Mucosa of rectum (tissue), 2 donors: ENCODE data around the gene HS3ST3A1.

Experiments used
- H3K27ac ChIP-seq, 2 donors: one replicate each; pipeline ENCODE4 v1.7.0; 2013; ENCODE audit warnings: inconsistent platforms in 2 of 2, low read depth in 2 of 2, low read length in 2 of 2
- H3K27me3 ChIP-seq, 2 donors: one replicate each; pipeline ENCODE4 v1.7.0; 2013; ENCODE audit warnings: low read length in 2 of 2; ENCODE audit not compliant: control insufficient read depth in 2 of 2, insufficient read depth in 2 of 2
- H3K36me3 ChIP-seq, 2 donors: one replicate each; pipeline ENCODE4 v1.7.0; 2013; ENCODE audit warnings: low read length in 2 of 2; ENCODE audit not compliant: control insufficient read depth in 2 of 2, insufficient read depth in 2 of 2
- H3K4me1 ChIP-seq, 2 donors: one replicate each; pipeline ENCODE4 v1.7.0; 2013; ENCODE audit warnings: low read length in 2 of 2, mild to moderate bottlenecking in 1 of 2; ENCODE audit not compliant: control insufficient read depth in 2 of 2, insufficient read depth in 2 of 2
- H3K4me3 ChIP-seq, 2 donors: one replicate each; pipeline ENCODE4 v1.7.0; 2013; ENCODE audit warnings: low read length in 2 of 2
- H3K9ac ChIP-seq, 2 donors: one replicate each; pipeline ENCODE4 v1.7.0; 2013; ENCODE audit warnings: low read length in 2 of 2, low read depth in 1 of 2, mild to moderate bottlenecking in 1 of 2
- H3K9me3 ChIP-seq, 2 donors: one replicate each; pipeline ENCODE4 v1.7.0; 2013; ENCODE audit warnings: low read length in 2 of 2; ENCODE audit not compliant: control insufficient read depth in 2 of 2
- donor health status: healthy.
- donor health status: Normal muscosa, but diverticular disease.

Gene HS3ST3A1

DNA sequence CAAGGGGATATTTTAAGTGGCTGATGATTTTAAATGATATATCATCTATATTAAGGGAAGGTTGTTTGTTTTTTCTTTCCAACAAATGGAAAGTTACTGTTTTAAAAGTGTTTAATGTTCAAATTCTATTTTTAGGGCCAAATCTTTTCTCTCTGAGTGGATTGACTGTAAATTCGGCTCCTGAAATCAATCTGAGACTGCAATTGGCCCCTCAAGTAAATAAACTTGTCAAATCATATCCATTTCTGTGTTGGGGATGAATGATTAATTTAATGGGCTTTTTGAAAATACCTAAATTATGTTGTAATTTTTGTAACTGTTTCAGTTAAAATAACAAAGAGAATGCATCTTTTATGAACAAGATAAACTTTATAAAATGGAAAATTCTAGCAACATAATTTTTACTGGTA lies 2.6 kb downstream of the HS3ST3A1 start:
- no peaks in the 10 kb centered on the region for H3K4me1 ChIP-seq
- H3K27me3 ChIP-seq: peaks cover 7 to 15% of the 10 kb centered on the region in 2 donors
- H3K9me3 ChIP-seq: no peaks in the 10 kb centered on the region
- H3K9ac ChIP-seq: no peak overlapping the region
- H3K27ac ChIP-seq: no peak overlapping the region
- no peak overlapping the region for H3K4me3 ChIP-seq
- no peaks in the 10 kb centered on the region for H3K36me3 ChIP-seq

DNA sequence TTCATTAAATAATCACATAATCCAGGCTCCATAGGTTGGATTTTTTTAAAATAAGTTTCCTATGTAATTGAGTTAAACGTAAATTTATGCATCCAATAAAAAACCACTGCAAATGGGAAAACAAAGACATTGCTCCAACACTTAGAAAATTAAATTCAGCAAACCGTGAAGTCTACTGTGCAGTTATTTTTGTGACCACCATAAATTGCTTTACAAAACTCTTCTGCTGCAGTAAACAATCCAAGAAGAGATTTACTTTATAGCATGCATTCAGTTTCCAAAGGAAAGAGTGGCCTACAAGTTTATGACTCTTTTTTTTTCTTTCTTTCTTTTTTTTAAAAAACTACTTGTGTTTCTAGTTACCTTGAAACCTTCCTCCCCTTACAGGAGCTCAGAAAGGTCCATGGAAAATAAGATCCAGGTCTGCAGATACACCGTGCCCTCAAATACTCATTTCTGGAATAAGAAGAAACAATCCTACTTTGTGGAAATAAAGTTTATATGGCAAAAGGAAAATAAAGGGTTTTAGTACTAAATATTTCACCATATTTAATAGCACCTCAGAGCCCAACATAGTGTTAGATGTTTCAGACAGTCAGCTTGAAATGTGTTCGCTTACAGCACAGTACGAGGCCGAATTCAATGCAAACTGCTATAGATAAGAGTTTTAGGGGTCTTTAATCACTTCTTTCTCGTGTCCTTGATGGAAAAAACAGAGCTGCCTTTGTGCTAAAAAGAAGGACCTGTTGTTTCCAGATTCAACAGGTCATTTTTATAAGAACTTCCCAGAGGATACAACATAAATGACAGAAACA lies 3.2 kb downstream of the HS3ST3A1 start:
- H3K4me3 ChIP-seq: no peak overlapping the region
- peaks cover 7 to 15% of the 10 kb centered on the region in 2 donors for H3K27me3 ChIP-seq
- no peaks in the 10 kb centered on the region for H3K36me3 ChIP-seq
- no peak overlapping the region for H3K9ac ChIP-seq
- no peaks in the 10 kb centered on the region for H3K9me3 ChIP-seq
- H3K27ac ChIP-seq: no peak overlapping the region
- no peaks in the 10 kb centered on the region for H3K4me1 ChIP-seq

DNA sequence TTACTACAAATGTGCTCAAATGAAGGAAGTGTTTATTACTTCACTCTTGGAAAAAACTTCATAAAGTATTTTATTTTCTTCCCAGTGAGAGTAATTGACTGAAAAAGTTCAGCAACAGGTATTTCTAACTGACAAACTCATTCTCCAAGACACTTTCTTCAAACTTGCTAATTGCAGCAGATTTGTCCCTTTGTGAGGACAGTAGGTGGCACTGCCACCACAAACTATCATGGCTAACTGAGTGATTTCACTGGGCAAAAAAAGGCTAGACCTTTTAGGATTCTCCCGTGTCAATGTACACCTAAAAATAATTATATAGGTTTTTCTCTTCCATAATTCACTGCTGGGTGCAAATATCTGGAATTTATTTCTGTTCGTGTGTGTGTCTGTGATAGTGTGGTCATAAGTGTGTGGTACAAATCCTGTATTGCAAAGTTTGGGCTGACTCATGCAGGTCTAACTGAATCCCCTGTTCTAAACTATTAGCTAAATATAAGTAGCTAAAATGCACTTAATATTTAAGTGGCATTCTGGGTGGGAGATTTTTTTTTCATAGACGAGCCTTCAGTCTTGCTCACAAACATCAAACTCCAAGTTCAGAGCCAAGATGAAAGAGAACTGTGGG lies 3.9 kb downstream of the HS3ST3A1 start:
- Histone ChIP-seq H3K4me3 (no peak overlapping the region), H3K9me3 (no peaks in the 10 kb centered on the region), H3K27me3 (peaks cover 7 to 12% of the 10 kb centered on the region in 2 donors), H3K9ac (no peak overlapping the region), H3K4me1 (no peaks in the 10 kb centered on the region), H3K36me3 (no peaks in the 10 kb centered on the region), H3K27ac (no peak overlapping the region)

DNA sequence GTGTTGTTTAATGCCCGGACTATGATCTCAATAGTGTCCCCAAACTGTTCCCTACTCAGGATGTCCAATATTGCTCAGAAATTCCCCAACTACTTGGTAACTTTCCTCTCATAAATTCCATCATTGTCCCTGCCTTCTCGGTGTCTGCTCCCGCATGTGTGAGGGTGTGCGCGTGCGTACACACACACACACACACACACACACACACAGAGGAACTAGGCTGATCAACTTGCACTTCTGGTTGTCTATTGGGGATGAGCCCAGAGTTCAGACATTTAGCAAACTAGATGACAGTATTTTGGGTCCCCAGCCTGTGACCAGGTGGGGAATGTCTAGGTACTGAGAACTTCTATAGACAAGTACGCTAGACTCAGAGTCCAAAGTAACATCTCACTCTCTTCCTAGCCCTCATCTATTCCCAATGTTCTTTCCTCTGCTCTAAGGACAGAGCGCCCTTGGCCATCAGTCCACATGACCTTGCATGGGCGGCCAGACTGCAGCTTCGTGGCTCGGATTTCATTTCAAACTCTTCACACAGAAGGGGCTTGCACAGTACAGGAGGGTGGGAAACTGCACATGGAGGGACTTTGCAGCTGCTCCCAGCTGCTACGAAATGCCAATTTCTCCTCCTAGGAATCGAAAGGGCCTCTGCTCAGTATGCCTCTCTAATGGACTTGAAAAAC lies 5.3 kb downstream of the HS3ST3A1 start:
- Histone ChIP-seq H3K27me3 (peaks cover 2 to 9% of the 10 kb centered on the region in 2 donors), H3K27ac (no peak overlapping the region), H3K9ac (no peak overlapping the region)

DNA sequence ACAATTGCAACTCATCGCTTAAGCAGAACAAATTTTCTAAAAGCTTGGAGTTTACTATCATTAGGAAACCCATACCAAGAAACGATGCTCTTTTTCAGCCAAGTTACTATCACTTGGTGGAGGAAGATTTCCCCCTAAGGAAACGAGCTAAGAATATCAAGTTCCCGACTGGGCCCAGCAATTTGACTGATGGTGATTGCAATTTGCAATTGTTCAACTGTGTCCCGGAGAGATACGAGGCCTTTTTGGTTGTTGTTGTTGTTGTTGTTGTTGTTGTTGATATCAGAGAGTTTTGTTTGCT lies 6.2 kb downstream of the HS3ST3A1 start:
- peaks cover 2 to 9% of the 10 kb centered on the region in 2 donors for H3K27me3 ChIP-seq
- no peak overlapping the region for H3K4me3 ChIP-seq
- H3K36me3 ChIP-seq: no peaks in the 10 kb centered on the region
- no peaks in the 10 kb centered on the region for H3K4me1 ChIP-seq
- H3K9me3 ChIP-seq: no peaks in the 10 kb centered on the region
- no peak overlapping the region for H3K9ac ChIP-seq
- H3K27ac ChIP-seq: no peak overlapping the region

More for the DNA sequence above, 5.3 kb downstream of the HS3ST3A1 start:
- H3K4me3 ChIP-seq: no peak overlapping the region
- no peaks in the 10 kb centered on the region for H3K9me3 ChIP-seq
- no peaks in the 10 kb centered on the region for H3K36me3 ChIP-seq
- H3K4me1 ChIP-seq: no peaks in the 10 kb centered on the region

DNA sequence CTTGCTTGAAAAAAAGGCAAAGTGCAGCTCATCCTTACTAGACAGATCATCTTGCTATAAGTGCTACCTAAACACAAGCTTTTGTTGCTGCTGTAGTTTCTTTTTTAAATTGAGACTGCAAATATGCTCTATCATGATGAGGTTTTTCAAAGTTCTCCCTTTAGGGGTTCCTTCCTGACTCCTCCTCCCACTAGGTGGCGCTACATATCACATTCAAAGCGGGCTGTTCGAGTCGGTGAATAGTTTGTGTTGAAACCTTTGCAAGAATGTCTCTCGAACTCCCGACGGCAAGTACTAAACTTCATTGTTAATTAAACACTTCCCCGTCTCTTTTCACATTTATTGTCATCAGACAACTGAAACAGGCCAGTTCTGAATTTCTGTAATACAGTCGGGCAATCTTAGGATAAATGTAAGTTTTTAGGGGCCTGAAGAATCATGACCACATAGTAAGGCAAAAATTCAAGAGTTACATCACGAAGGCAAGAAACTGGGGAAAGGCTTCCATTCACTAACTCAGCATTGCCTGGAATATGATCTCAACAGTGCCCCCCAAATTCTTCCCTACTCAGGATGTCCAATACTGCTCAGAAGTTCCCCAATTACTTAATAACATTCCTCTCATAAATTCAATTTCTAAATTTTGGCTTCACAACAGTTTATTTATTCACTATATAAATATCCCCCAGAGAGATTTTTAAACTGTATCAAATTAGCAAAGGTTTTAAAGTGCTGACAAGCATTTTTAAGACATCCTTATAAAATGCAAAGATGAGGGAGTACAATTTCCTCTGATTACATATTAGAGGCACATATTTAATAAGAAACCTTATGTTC lies 6.7 kb downstream of the HS3ST3A1 start:
- H3K27ac ChIP-seq: no peak overlapping the region
- H3K4me1 ChIP-seq: no peaks in the 10 kb centered on the region

DNA sequence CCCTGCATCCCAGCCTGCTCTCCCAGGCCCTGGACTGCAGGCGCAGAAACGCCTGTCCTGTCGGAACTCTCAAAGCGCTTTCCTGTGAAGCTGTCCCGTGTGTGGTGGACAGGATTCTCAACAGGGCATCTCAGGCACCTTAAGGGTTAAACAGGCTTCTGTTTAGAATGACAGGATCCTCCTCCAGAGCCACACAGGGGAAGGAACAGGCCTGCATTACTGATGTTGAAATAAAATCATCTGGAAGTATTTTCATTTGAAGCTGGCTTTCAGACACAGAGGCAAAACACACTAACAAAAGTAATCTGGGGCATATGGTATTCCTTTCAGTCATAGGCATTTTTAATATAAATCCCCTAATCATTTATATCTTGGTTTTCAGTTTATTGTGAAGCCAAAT lies 7.4 kb downstream of the HS3ST3A1 start:
- H3K27ac ChIP-seq: no peak overlapping the region
- peaks cover 2 to 6% of the 10 kb centered on the region in 2 donors for H3K27me3 ChIP-seq
- H3K36me3 ChIP-seq: no peaks in the 10 kb centered on the region
- H3K4me1 ChIP-seq: no peaks in the 10 kb centered on the region
- no peaks in the 10 kb centered on the region for H3K9me3 ChIP-seq
- H3K9ac ChIP-seq: no peak overlapping the region
- no peak overlapping the region for H3K4me3 ChIP-seq

More for the DNA sequence above, 6.7 kb downstream of the HS3ST3A1 start:
- Histone ChIP-seq H3K9ac (no peak overlapping the region), H3K27me3 (peaks cover 2 to 9% of the 10 kb centered on the region in 2 donors), H3K9me3 (no peaks in the 10 kb centered on the region), H3K4me3 (no peak overlapping the region), H3K36me3 (no peaks in the 10 kb centered on the region)

DNA sequence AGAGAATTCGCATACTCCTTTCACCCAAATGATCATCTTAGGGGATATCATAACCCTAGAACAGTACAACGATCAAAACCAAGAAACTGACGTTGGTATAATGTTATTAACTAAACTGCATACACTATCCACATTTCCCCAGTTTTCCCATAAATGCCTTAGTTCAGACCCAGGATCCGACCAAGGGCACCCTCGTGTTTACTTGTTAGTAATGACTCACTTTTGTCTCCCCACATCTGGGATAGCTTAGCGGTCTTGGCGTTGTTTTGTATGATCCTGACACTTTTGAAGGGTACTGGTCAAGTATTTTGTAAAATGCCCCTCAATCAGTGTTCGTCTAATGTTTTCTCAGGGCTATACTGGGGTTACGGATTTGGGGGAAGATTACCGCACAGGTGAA lies 8.0 kb downstream of the HS3ST3A1 start:
- H3K27ac ChIP-seq: no peak overlapping the region
- no peaks in the 10 kb centered on the region for H3K36me3 ChIP-seq
- H3K9ac ChIP-seq: no peak overlapping the region
- H3K4me3 ChIP-seq: no peak overlapping the region
- H3K27me3 ChIP-seq: peaks cover 2 to 6% of the 10 kb centered on the region in 2 donors
- H3K4me1 ChIP-seq: no peaks in the 10 kb centered on the region
- no peaks in the 10 kb centered on the region for H3K9me3 ChIP-seq

DNA sequence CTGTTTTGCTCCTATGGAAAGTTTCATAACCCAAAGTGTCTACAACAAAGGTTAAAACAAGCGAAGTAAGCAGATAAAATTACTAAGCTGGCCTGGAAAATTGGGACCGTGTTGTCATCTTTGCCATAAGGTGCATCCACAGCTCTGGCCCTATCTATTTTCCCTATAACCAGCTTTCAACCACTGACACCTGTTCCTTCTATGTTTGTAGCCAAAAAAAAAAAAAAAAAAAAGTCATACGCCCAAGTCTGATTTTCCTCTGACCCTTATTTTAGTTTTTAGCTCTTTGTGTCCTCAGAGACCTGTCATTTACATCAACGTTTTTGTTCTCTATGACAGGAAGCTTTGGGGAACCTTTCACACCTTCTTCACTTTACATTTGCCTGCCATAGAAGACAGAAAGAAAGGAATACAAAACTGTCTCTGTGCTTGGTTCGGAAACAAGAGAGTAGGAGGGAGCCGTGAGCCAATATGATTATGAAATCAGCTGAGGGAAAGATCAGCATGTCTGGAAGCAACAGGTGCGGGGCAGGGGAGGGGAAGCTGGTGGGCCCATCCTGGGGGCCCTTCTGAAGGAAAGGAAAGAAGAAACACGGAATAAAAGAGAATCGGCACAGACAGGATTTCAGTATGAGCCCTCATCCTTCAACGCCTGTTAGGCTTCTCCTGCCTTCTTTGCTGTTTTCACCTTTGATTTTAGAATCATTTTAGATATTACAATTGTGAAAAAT lies 8.5 kb downstream of the HS3ST3A1 start:
- H3K27ac ChIP-seq: no peak overlapping the region

More for the DNA sequence above, 8.5 kb downstream of the HS3ST3A1 start:
- H3K9ac ChIP-seq: no peak overlapping the region
- no peaks in the 10 kb centered on the region for H3K4me1 ChIP-seq
- H3K27me3 ChIP-seq: peaks cover 2 to 6% of the 10 kb centered on the region in 2 donors
- no peaks in the 10 kb centered on the region for H3K36me3 ChIP-seq
- no peaks in the 10 kb centered on the region for H3K9me3 ChIP-seq
- H3K4me3 ChIP-seq: no peak overlapping the region
